HepG2 (cell line): ENCODE measurements around the gene ANKRD17. TPM values are rescaled to one million over a fixed set of nuclear protein-coding genes. Genes with fewer than 3 reads are reported as not detected.

Source experiments
- AFF4 ChIP-seq: sonication (generic); formaldehyde crosslinking; IDR thresholded peaks from 2 replicates; pipeline ENCODE4 v1.4.0; 2020; ENCODE audit warnings: missing genetic modification reagents
- CHD4 ChIP-seq: fragments of 200-600 bp; sonication (generic); IDR thresholded peaks from 2 replicates; pipeline ENCODE4 v1.7.0; 2017; ENCODE audit warnings: mild to moderate bottlenecking, low read length, borderline replicate concordance
- GLI4 ChIP-seq: sonication (generic); formaldehyde crosslinking; IDR thresholded peaks from 2 replicates; pipeline ENCODE4 v1.5.1; 2020; ENCODE audit warnings: missing genetic modification reagents, mild to moderate bottlenecking, moderate library complexity, borderline replicate concordance
- HNRNPL ChIP-seq: fragments of 200-400 bp; formaldehyde crosslinking; IDR thresholded peaks from 2 replicates; pipeline ENCODE4 v1.6.1; 2017; ENCODE audit warnings: mild to moderate bottlenecking, low read depth, low read length
- JDP2 ChIP-seq: sonication (generic); formaldehyde crosslinking; IDR thresholded peaks from 2 replicates; pipeline ENCODE4 v1.8.1; 2022; ENCODE audit warnings: missing genetic modification reagents, borderline replicate concordance
- KLF13 ChIP-seq: sonication (generic); formaldehyde crosslinking; IDR thresholded peaks from 2 replicates; pipeline ENCODE4 v1.4.0; 2020; ENCODE audit warnings: mild to moderate bottlenecking, missing genetic modification reagents
- KLF15 ChIP-seq: sonication (generic); formaldehyde crosslinking; IDR thresholded peaks from 2 replicates; pipeline ENCODE4 v1.8.1; 2023; ENCODE audit warnings: borderline replicate concordance, mild to moderate bottlenecking, inconsistent platforms, missing genetic modification reagents, mixed read lengths
- MTF1 ChIP-seq: sonication (generic); formaldehyde crosslinking; IDR thresholded peaks from 2 replicates; pipeline ENCODE4 v1.5.0; 2020; ENCODE audit warnings: missing genetic modification reagents
- RAD51 ChIP-seq: fragments of 450-650 bp; IDR thresholded peaks from 2 replicates; pipeline ENCODE4 v1.6.1; 2016; ENCODE audit warnings: borderline replicate concordance
- SALL2 ChIP-seq: sonication (generic); formaldehyde crosslinking; IDR thresholded peaks from 2 replicates; pipeline ENCODE4 v1.8.1; 2023; ENCODE audit warnings: mild to moderate bottlenecking, missing genetic modification reagents, inconsistent platforms
- XBP1 ChIP-seq: sonication (generic); formaldehyde crosslinking; IDR thresholded peaks from 2 replicates; pipeline ENCODE4 v1.5.0; 2020; ENCODE audit warnings: missing genetic modification reagents
- ZFP41 ChIP-seq: sonication (generic); formaldehyde crosslinking; IDR thresholded peaks from 2 replicates; pipeline ENCODE4 v1.4.0; 2020; ENCODE audit warnings: mild to moderate bottlenecking, missing genetic modification reagents, borderline replicate concordance
- ZFP91 ChIP-seq: sonication (generic); formaldehyde crosslinking; IDR thresholded peaks from 2 replicates; pipeline ENCODE4 v1.9.0; 2022; ENCODE audit warnings: missing genetic modification reagents, mild to moderate bottlenecking, borderline replicate concordance
- ZFY ChIP-seq: sonication (generic); formaldehyde crosslinking; IDR thresholded peaks from 2 replicates; pipeline ENCODE4 v1.4.0; 2020; ENCODE audit warnings: missing genetic modification reagents
- ZKSCAN1 ChIP-seq: fragments of 150-350 bp; IDR thresholded peaks from 2 replicates; pipeline ENCODE4 v1.6.1; 2014; ENCODE audit warnings: low read length
- ZMYM2 ChIP-seq: sonication (generic); formaldehyde crosslinking; IDR thresholded peaks from 2 replicates; pipeline ENCODE4 v1.8.0; 2022; ENCODE audit warnings: mild to moderate bottlenecking, missing genetic modification reagents
- ZNF264 ChIP-seq: sonication (generic); formaldehyde crosslinking; IDR thresholded peaks from 2 replicates; pipeline ENCODE4 v1.4.0; 2020; ENCODE audit warnings: missing genetic modification reagents
- ZNF484 ChIP-seq: sonication (generic); formaldehyde crosslinking; IDR thresholded peaks from 2 replicates; pipeline ENCODE4 v1.5.1; 2020; ENCODE audit warnings: mild to moderate bottlenecking, low read depth, missing genetic modification reagents, borderline replicate concordance
- ZNF513 ChIP-seq: sonication (generic); formaldehyde crosslinking; conservative IDR thresholded peaks from 2 replicates; pipeline ENCODE4 v1.5.0; 2020; ENCODE audit warnings: missing genetic modification reagents
- ZNF619 ChIP-seq: sonication (generic); formaldehyde crosslinking; IDR thresholded peaks from 2 replicates; pipeline ENCODE4 v1.4.0; 2020; ENCODE audit warnings: mild to moderate bottlenecking, missing genetic modification reagents
- ZNF773 ChIP-seq: sonication (generic); formaldehyde crosslinking; IDR thresholded peaks from 2 replicates; pipeline ENCODE4 v1.4.0; 2020; ENCODE audit warnings: missing genetic modification reagents, borderline replicate concordance
- ZNF775 ChIP-seq: sonication (generic); formaldehyde crosslinking; IDR thresholded peaks from 2 replicates; pipeline ENCODE4 v1.4.0; 2020; ENCODE audit warnings: missing genetic modification reagents, mild to moderate bottlenecking, moderate library complexity, borderline replicate concordance
- ZSCAN29 ChIP-seq: sonication (generic); formaldehyde crosslinking; conservative IDR thresholded peaks from 2 replicates; pipeline ENCODE4 v1.4.0; 2020; ENCODE audit warnings: mild to moderate bottlenecking, missing genetic modification reagents
- polyA plus RNA-seq, 8 experiments: library from polyadenylated mRNA; depleted of rRNA in 3 of 8; stranded (reverse) in 7 of 8; unstranded in 1 of 8; fragments of >200 nt; fragmentation: Illumina TruSeq in 4 of 8; extraction: Trizol in 4 of 8; gene quantifications; 2 replicates each; pipeline versions ENCODE4 v1.2.1 to v1.2.3, GENCODE V29; 2011 to 2016; ENCODE audit warnings: low read depth in 4 of 8, missing spikeins in 1 of 8, mixed read lengths in 1 of 8; ENCODE audit not compliant: insufficient read depth in 1 of 8
- total RNA-seq, 5 experiments: library from RNA; depleted of rRNA; stranded (reverse); fragments of >200 nt; fragmentation: Illumina TruSeq; extraction: Trizol; gene quantifications; 2 replicates each; pipeline ENCODE4 v1.2.3, GENCODE V29; 2016; ENCODE audit warnings: low read depth in 1 of 5

The ANKRD17 gene
- total and polyA plus RNA-seq, 2 of the 13 experiments (the other 11 are each of a cell fraction or from before 2014, with no cell fraction given) = 55.7 to 61.1 TPM

GRCh38 chr4:73069338-73070073 is 189.1 kb downstream of the ANKRD17 start, which contains the start of gene COX18 (continued):
- TF ChIP-seq MTF1 (CRISPR knock-in tag) (0 out of 2 replicates have a peak, but pooled peaks have one; percentile 70), ZNF775 (0 out of 2 replicates have a peak, but pooled peaks have one; percentile 53), XBP1 (CRISPR knock-in tag) (no peak; the same call in 1 of the 2 replicates), ZFP91 (CRISPR knock-in tag) (peak; percentile 93), AFF4 (CRISPR knock-in tag) (no peak), JDP2 (CRISPR knock-in tag) (0 out of 2 replicates have a peak, but pooled peaks have one; percentile 42), ZNF484 (CRISPR knock-in tag) (peak; percentile 88; the same call in 1 of the 2 replicates), ZKSCAN1 (no peak), ZFY (CRISPR knock-in tag) (peak; percentile 98), ZSCAN29 (CRISPR knock-in tag) (peak; percentile 78), GLI4 (CRISPR knock-in tag) (peak; percentile 98; the same call in 1 of the 2 replicates), ZNF513 (CRISPR knock-in tag) (no peak; the same call in 1 of the 2 replicates), SALL2 (CRISPR knock-in tag) (peak; percentile 75; the same call in 1 of the 2 replicates), RAD51 (no peak), ZNF264 (CRISPR knock-in tag) (peak; percentile 59; the same call in 1 of the 2 replicates), KLF13 (peak; percentile 88), KLF15 (peak; percentile 92), HNRNPL (no peak), ZNF619 (CRISPR knock-in tag) (peak; percentile 83), ZNF773 (CRISPR knock-in tag) (peak; percentile 91; the same call in 1 of the 2 replicates), ZMYM2 (CRISPR knock-in tag) (peak; percentile 81; the same call in 1 of the 2 replicates), CHD4 (no peak), ZFP41 (peak; percentile 85)
